ENCODE measurements around the gene G6PC1.

The G6PC1 gene

DNA sequence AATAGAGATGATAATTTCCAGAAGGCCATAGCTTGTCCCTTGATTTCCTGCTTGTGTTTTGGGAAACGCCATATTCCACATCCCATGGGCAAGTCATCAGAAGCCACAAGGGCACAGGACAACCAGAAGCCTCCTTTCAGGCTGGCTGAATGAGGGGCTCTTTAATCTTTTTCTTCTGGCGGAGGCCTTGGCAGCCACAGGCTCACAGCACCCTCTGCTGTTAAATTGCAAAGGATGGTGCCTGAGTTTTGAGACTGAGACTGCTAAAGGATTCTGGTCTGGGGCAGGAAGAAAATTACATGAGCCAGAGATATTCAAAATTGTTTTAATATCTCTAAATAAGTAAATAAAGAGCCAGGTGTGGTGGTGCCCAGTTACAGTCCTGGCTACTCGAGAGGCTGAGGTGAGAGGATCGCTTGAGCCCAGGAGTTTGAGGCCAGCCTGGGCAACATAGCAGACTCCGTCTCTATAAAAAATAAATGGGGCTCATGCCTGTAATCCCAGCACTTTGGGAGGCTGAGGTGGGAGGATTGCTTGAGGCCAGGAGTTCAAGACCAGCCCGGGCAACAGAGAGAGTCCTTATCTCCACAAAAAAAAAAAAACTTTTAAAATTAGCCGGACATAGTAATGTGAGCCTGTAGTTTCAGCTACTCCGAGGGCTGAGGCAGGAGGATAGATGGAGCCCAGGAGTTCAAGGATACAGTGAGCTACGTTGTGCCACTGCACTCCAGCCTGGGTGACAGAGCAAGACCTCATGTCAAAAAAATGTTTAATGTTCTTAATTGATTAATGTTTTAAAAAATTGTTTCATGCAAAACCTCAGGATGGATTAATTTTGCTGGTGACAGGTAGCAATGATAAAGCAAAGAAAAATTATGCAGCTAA lies 37.4 kb downstream of the G6PC1 start:
- DNase-seq (ENCODE audit: low read depth), result no peak
- TF ChIP-seq CTCF (IDR thresholded peaks at IDR 0.05; ENCODE audit: low read depth, low read length, missing control alignments), result peak; percentile 63
- no peak overlapping the region for H3K4me3 ChIP-seq (ENCODE audit: low read depth, low read length)

DNA sequence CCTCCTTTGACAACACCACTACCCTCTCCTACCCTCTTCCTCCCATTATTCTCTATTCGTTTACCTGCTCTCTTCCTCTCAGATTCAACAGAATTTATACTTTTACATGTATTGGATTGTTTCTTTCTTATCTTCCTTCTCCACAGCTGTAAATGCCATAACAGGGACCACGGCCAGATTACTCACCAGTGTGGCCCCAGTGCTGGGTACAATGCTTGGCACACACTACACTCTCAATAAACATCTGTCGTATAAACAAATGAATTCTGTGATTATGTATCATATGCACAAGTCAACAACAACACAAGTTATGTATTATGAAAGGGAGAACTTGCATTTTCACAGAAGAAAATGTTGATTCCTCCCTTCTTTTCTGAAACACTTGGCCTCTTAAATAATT lies 43.6 kb downstream of the G6PC1 start:
- H3K4me3 ChIP-seq (ENCODE audit: low read depth, low read length), result no peak overlapping the region
- no peak for DNase-seq (ENCODE audit: low read depth)
- no peak for TF ChIP-seq CTCF (IDR thresholded peaks at IDR 0.05; ENCODE audit: low read depth, low read length, missing control alignments)

- no peak for DNase-seq (ENCODE audit: low read depth)
- no peak for TF ChIP-seq CTCF (IDR thresholded peaks at IDR 0.05; ENCODE audit: low read depth, low read length, missing control alignments)
- no peak overlapping the region for H3K4me3 ChIP-seq (ENCODE audit: low read depth, low read length)
Observed at GRCh38 chr17:42946812-42947211, 46.2 kb downstream of the G6PC1 start.

- TF ChIP-seq CTCF (IDR thresholded peaks at IDR 0.05; ENCODE audit: low read depth, low read length, missing control alignments), result no peak
- no peak overlapping the region for H3K4me3 ChIP-seq (ENCODE audit: low read depth, low read length)
- DNase-seq (ENCODE audit: low read depth), result no peak
Observed at GRCh38 chr17:42950044-42950783, 49.6 kb downstream of the G6PC1 start.

Measured in GM12864 (cell line).